GM12873 (cell line): ENCODE results near the gene LNX1.

Experiments used
- TF ChIP-seq, protein P1 (sequence below): IDR thresholded peaks from 2 replicates; pipeline ENCODE4 v1.5.1; 2012; ENCODE audit warnings: low read depth, mild to moderate bottlenecking, moderate library complexity, low read length, control low read depth; ENCODE audit not compliant: insufficient read depth; ENCODE audit errors: missing control alignments

The LNX1 gene

DNA sequence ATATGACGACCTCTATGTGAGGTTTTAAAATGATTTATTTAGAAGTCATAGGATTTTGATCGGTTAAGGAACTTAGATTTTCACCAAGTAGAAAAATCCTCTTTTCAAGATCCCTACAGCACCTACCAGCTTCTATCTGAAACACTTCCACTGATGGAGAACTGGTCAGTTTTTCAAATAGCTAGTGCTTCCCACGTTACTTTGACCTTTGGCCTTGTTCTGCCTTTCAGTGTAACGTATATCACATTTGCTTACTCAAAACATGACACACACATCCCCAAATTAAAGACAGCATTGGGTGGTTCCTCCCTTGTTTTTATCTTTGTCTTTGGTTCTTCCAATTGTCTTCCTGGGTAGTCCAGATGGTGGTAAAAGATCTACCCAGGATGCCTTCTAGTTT is 6.6 kb downstream of the LNX1 start:
- TF ChIP-seq, protein P1, sequence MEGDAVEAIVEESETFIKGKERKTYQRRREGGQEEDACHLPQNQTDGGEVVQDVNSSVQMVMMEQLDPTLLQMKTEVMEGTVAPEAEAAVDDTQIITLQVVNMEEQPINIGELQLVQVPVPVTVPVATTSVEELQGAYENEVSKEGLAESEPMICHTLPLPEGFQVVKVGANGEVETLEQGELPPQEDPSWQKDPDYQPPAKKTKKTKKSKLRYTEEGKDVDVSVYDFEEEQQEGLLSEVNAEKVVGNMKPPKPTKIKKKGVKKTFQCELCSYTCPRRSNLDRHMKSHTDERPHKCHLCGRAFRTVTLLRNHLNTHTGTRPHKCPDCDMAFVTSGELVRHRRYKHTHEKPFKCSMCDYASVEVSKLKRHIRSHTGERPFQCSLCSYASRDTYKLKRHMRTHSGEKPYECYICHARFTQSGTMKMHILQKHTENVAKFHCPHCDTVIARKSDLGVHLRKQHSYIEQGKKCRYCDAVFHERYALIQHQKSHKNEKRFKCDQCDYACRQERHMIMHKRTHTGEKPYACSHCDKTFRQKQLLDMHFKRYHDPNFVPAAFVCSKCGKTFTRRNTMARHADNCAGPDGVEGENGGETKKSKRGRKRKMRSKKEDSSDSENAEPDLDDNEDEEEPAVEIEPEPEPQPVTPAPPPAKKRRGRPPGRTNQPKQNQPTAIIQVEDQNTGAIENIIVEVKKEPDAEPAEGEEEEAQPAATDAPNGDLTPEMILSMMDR: no peak

GRCh38 chr4:53583513-53583912 is 7.8 kb downstream of the LNX1 start:
- TF ChIP-seq, protein P1: no peak

DNA sequence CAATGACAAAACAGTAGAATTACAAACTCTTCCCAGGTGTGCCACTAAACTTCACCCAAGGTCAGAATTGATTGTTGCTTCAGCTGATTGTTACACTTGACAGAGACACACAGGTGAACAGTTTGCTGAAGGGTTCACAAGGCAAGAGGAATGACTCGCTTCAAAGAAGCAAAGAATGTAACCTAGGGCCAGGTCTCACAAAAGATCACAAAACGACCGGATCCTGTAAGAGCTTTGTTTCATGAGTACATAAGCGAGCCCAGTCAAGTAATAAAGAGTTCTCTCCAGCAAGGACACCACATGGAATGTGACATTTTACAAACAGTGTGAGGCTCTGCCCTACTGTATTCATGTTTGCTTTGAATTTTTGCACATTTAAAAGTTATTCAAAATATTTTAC is 9.1 kb downstream of the LNX1 start:
- TF ChIP-seq, protein P1: no peak

DNA sequence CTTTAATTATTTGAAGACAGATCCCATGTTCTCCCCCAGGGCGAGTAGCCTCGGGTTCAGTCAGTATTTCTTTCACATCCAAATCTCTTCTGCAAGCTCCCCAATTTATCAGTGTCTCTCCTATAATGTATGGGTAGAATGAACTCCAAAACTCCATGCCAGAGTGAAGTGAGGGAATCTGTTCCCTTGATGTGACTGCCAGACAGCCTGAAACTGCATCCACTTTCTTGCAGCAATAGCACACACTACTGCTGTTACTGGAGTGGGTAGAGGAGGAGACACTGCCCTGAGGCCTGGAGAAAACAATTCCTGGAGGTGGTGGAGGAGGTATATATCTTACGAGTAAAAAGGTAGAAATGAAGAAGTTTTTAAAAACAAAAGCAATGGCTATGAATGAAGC is 11.0 kb downstream of the LNX1 start:
- TF ChIP-seq, protein P1: no peak

DNA sequence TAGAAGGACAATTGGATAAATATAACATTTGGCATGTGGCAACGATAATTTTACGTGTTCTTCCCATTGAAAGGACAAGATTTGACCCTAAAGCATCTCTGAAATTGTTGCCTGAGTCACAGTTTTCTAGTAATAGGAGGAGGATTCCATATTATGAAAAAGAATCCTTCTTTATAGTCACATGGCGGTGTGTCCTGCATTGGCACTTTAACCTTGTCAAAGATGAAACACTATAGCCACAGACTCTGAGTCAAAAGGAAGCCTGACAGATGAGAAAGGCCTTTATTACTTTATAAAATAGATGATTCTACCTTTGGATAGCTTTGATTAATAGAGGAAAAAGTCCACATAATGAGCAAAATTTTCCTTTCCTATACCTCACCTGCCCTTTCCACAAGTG is 11.5 kb downstream of the LNX1 start:
- TF ChIP-seq, protein P1: no peak

DNA sequence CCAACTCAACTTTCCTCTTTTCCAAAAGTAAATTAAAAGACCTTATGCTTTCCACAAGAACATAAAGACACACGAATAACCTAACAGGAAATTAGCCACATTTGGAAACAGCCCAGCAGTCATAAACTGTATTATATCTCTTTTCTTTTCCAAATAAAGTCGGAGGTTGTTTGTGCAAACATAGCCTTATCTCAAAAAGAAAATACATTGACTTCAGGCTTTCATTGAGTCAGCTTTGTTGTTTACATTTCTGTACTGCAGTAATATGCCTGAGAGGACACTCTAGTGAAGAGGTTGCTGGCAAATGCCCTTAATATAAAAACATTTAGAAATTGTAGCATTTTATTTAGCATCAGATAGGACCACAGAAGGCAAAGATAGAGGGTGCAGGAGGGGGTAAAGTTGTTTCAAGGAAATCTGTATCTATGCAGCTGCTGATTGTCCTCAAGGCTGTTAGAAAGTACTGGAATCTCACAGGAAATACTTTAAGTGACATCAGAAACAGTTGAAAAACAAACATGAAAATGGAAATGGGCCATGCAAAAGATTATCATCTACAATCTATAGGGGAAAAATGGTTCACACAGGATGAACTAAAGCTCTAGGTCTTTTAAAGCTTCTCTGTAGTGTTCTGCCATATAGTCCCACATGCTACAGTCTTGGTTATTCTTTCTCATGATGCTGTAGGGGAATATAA is 14.5 kb downstream of the LNX1 start:
- TF ChIP-seq, protein P1: no peak

DNA sequence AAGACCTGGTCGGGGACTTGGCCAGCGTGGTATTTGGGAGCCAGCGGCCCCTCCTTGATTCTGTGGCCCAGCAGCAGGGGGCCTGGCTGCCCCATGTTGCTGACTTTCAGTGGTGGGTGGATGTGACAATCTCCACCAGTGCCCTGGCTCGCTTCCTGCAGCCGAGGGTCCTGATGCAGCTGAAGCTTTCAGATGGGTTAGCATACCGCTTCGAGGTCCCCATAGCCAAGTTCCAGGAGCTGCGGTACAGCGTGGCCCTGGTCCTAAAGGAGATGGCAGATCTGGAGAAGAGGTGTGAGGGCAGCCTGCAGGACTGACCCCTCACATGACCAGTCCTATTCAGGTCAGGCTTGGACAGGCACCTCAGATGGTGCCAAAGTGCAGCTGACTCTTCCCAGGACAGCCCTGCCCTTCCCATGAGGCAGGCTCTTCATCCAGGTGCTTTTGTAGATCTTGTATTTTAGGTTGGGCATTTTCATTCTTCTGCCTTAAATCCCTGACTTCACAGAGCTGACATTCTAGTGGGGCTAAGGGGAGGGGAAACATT is 15.1 kb downstream of the LNX1 start:
- TF ChIP-seq, protein P1: no peak
